Stimulated activated CD4-positive, alpha-beta T cell treated with anti-CD3 and anti-CD28 coated beads, Interleukin-2, amount 100 ng/mL, for 48 hours (primary cell): Measurements from ENCODE around the gene TMEM141.
"Not testable (repeated sequence)": the region's sequence is repeated elsewhere in the genome, so short reads cannot be mapped to it uniquely, and the experiment has no call there.

ENCODE experiments used
- DNase-seq, 2 donors: peaks; one replicate each; pipeline ENCODE4 v3.0.0-alpha.2; 2020

TMEM141 gene

GRCh38 chr9:136820971-136821825, 30.1 kb downstream of the TMEM141 start:
- DNase-seq = no peak

- no peak for DNase-seq
Measured at GRCh38 chr9:136821826-136822544, 30.8 kb downstream of the TMEM141 start.

GRCh38 chr9:136823136-136824046, 32.2 kb downstream of the TMEM141 start:
- DNase-seq = no peak

GRCh38 chr9:136824496-136825225, 33.5 kb downstream of the TMEM141 start:
- DNase-seq = no peak

- DNase-seq = no peak
Measured at GRCh38 chr9:136825295-136826187, 34.4 kb downstream of the TMEM141 start.

GRCh38 chr9:136826188-136826541, 35.0 kb downstream of the TMEM141 start:
- no peak for DNase-seq

- DNase-seq = no peak
Measured at GRCh38 chr9:136826703-136827582, 35.8 kb downstream of the TMEM141 start.

- DNase-seq = no peak
Measured at GRCh38 chr9:136827794-136828473, 36.8 kb downstream of the TMEM141 start.

- no peak for DNase-seq
Measured at GRCh38 chr9:136828474-136829140, 37.5 kb downstream of the TMEM141 start.

- no peak for DNase-seq
Measured at GRCh38 chr9:136829412-136829811, 38.3 kb downstream of the TMEM141 start.

GRCh38 chr9:136829981-136830885, 39.1 kb downstream of the TMEM141 start:
- DNase-seq = no peak

- DNase-seq = no peak
Measured at GRCh38 chr9:136831002-136831719, 40.0 kb downstream of the TMEM141 start.

GRCh38 chr9:136831720-136832104, 40.6 kb downstream of the TMEM141 start:
- no peak for DNase-seq

- no peak for DNase-seq
Measured at GRCh38 chr9:136832581-136832980, 41.4 kb downstream of the TMEM141 start.

- DNase-seq = not testable (repeated sequence)
Measured at GRCh38 chr9:136833381-136834048, 42.4 kb downstream of the TMEM141 start.

GRCh38 chr9:136835162-136835931, 44.2 kb downstream of the TMEM141 start:
- DNase-seq = no peak
